Keratinocyte (primary cell): ENCODE measurements around the gene AFMID.

ENCODE experiments used
- CTCF ChIP-seq, 3 experiments: IDR thresholded peaks in 1 of 3; conservative IDR thresholded peaks in 1 of 3; optimal IDR thresholded peaks in 1 of 3; 2 replicates in 2 of 3; 3 replicates in 1 of 3; pipeline versions ENCODE3 to v1.5.1; 2011; ENCODE audit warnings: low read length in 3 of 3, mild to moderate bottlenecking in 3 of 3, moderate library complexity in 2 of 3, control low read depth in 1 of 3, inconsistent platforms in 1 of 3; ENCODE audit not compliant: insufficient read depth in 2 of 3; ENCODE audit errors: extremely low read depth in 1 of 3
- EZH2 ChIP-seq: IDR thresholded peaks from one replicate; pipeline ENCODE4 v1.6.1; 2012; ENCODE audit warnings: inconsistent platforms, mild to moderate bottlenecking, low read length, moderate library complexity

- TF ChIP-seq CTCF (optimal IDR thresholded peaks at IDR 0.05 in 1 of 3, IDR thresholded peaks at IDR 0.05 in 1 of 3, conservative IDR thresholded peaks at IDR 0.05 in 1 of 3; ENCODE audit: extremely low read depth in 1 of 3, insufficient read depth in 2 of 3, low read length in 3 of 3), result no peak
- no peak for TF ChIP-seq EZH2
Observed at GRCh38 chr17:78168903-78169793, 18.0 kb upstream of the AFMID start.
